ENCODE results near the gene STX8. TPM values are rescaled to one million over a fixed set of nuclear protein-coding genes. Genes with fewer than 3 reads are reported as not detected.

Gene STX8
- total and polyA plus RNA-seq, 2 donors = 60.5 to 75.8 TPM

GRCh38 chr17:9221922-9222180, 353.8 kb downstream of the STX8 start:
- no peaks in the 10 kb centered on the region for H3K27me3 ChIP-seq (ENCODE audit: control insufficient read depth in 2 of 2, insufficient read depth in 1 of 2, low read length in 1 of 2)
- no peaks in the 10 kb centered on the region for H3K36me3 ChIP-seq (ENCODE audit: control insufficient read depth in 2 of 2, insufficient read depth in 2 of 2, low read length in 1 of 2)
- no peak overlapping the region for H3K4me3 ChIP-seq (ENCODE audit: low read length in 2 of 2)
- no peak overlapping the region for H3K27ac ChIP-seq (ENCODE audit: low read depth in 1 of 2, low read length in 1 of 2)
- H3K9me3 ChIP-seq (ENCODE audit: control insufficient read depth in 2 of 2, insufficient read depth in 1 of 2, low read length in 1 of 2) = peaks cover 0 to under 1% of the 10 kb centered on the region in 2 donors
- no peak for DNase-seq (ENCODE audit: low read depth in 6 of 9, low spot score in 9 of 9)
- H3K4me1 ChIP-seq (ENCODE audit: control insufficient read depth in 2 of 2, insufficient read depth in 2 of 2, low read length in 2 of 2) = peaks cover 30 to 36% of the 10 kb centered on the region in 2 donors
- over 99% methylated on average over 5 of the region's 5 CpGs for WGBS

GRCh38 chr17:9221147-9221921, 354.3 kb downstream of the STX8 start:
- 98% methylated on average over 25 of the region's 25 CpGs for whole genome bisulfite sequencing
- H3K9me3 ChIP-seq (ENCODE audit: control insufficient read depth in 2 of 2, insufficient read depth in 1 of 2, low read length in 1 of 2) = peaks cover 0 to 6% of the 10 kb centered on the region in 2 donors
- H3K36me3 ChIP-seq (ENCODE audit: control insufficient read depth in 2 of 2, insufficient read depth in 2 of 2, low read length in 1 of 2) = no peaks in the 10 kb centered on the region
- H3K27me3 ChIP-seq (ENCODE audit: control insufficient read depth in 2 of 2, insufficient read depth in 1 of 2, low read length in 1 of 2) = no peaks in the 10 kb centered on the region
- H3K4me1 ChIP-seq (ENCODE audit: control insufficient read depth in 2 of 2, insufficient read depth in 2 of 2, low read length in 2 of 2) = peaks cover 24 to 31% of the 10 kb centered on the region in 2 donors
- H3K27ac ChIP-seq (ENCODE audit: low read depth in 1 of 2, low read length in 1 of 2) = no peak overlapping the region
- no peak overlapping the region for H3K4me3 ChIP-seq (ENCODE audit: low read length in 2 of 2)
- DNase-seq (ENCODE audit: low read depth in 6 of 9, low spot score in 9 of 9) = no peak

- Histone ChIP-seq H3K4me3 (ENCODE audit: low read length in 2 of 2) (no peak overlapping the region), H3K36me3 (ENCODE audit: control insufficient read depth in 2 of 2, insufficient read depth in 2 of 2, low read length in 1 of 2) (no peaks in the 10 kb centered on the region), H3K9me3 (ENCODE audit: control insufficient read depth in 2 of 2, insufficient read depth in 1 of 2, low read length in 1 of 2) (peaks cover 3 to 13% of the 10 kb centered on the region in 2 donors), H3K27ac (ENCODE audit: low read depth in 1 of 2, low read length in 1 of 2) (no peak overlapping the region), H3K4me1 (ENCODE audit: control insufficient read depth in 2 of 2, insufficient read depth in 2 of 2, low read length in 2 of 2) (peaks cover 17 to 23% of the 10 kb centered on the region in 2 donors), H3K27me3 (ENCODE audit: control insufficient read depth in 2 of 2, insufficient read depth in 1 of 2, low read length in 1 of 2) (no peaks in the 10 kb centered on the region)
- no peak for DNase-seq (ENCODE audit: low read depth in 6 of 9, low spot score in 9 of 9)
- 97% methylated on average over 23 of the region's 23 CpGs for WGBS
Observed at GRCh38 chr17:9220398-9221146, 355.0 kb downstream of the STX8 start.

- no peak for DNase-seq (ENCODE audit: low read depth in 6 of 9, low spot score in 9 of 9)
- Histone ChIP-seq H3K9me3 (ENCODE audit: control insufficient read depth in 2 of 2, insufficient read depth in 1 of 2, low read length in 1 of 2) (peaks cover 3 to 13% of the 10 kb centered on the region in 2 donors), H3K4me3 (ENCODE audit: low read length in 2 of 2) (no peak overlapping the region), H3K27me3 (ENCODE audit: control insufficient read depth in 2 of 2, insufficient read depth in 1 of 2, low read length in 1 of 2) (no peaks in the 10 kb centered on the region), H3K4me1 (ENCODE audit: control insufficient read depth in 2 of 2, insufficient read depth in 2 of 2, low read length in 2 of 2) (peaks cover 12 to 15% of the 10 kb centered on the region in 2 donors), H3K36me3 (ENCODE audit: control insufficient read depth in 2 of 2, insufficient read depth in 2 of 2, low read length in 1 of 2) (no peaks in the 10 kb centered on the region), H3K27ac (ENCODE audit: low read depth in 1 of 2, low read length in 1 of 2) (no peak overlapping the region)
- WGBS = 95% methylated on average over 13 of the region's 13 CpGs
Observed at GRCh38 chr17:9219631-9220397, 355.8 kb downstream of the STX8 start.

GRCh38 chr17:9218911-9219310, 356.7 kb downstream of the STX8 start:
- DNase-seq (ENCODE audit: low read depth in 6 of 9, low spot score in 9 of 9) = no peak
- Histone ChIP-seq H3K36me3 (ENCODE audit: control insufficient read depth in 2 of 2, insufficient read depth in 2 of 2, low read length in 1 of 2) (no peaks in the 10 kb centered on the region), H3K27ac (ENCODE audit: low read depth in 1 of 2, low read length in 1 of 2) (no peak overlapping the region), H3K4me1 (ENCODE audit: control insufficient read depth in 2 of 2, insufficient read depth in 2 of 2, low read length in 2 of 2) (peaks cover 3 to 7% of the 10 kb centered on the region in 2 donors), H3K27me3 (ENCODE audit: control insufficient read depth in 2 of 2, insufficient read depth in 1 of 2, low read length in 1 of 2) (no peaks in the 10 kb centered on the region), H3K4me3 (ENCODE audit: low read length in 2 of 2) (no peak overlapping the region), H3K9me3 (ENCODE audit: control insufficient read depth in 2 of 2, insufficient read depth in 1 of 2, low read length in 1 of 2) (peaks cover 3 to 13% of the 10 kb centered on the region in 2 donors)
- 99% methylated on average over 15 of the region's 15 CpGs for WGBS

GRCh38 chr17:9218064-9218635, 357.5 kb downstream of the STX8 start:
- no peak for DNase-seq (ENCODE audit: low read depth in 6 of 9, low spot score in 9 of 9)
- Histone ChIP-seq H3K4me3 (ENCODE audit: low read length in 2 of 2) (no peak overlapping the region), H3K4me1 (ENCODE audit: control insufficient read depth in 2 of 2, insufficient read depth in 2 of 2, low read length in 2 of 2) (peaks cover 3% of the 10 kb centered on the region in 2 donors), H3K27me3 (ENCODE audit: control insufficient read depth in 2 of 2, insufficient read depth in 1 of 2, low read length in 1 of 2) (no peaks in the 10 kb centered on the region), H3K27ac (ENCODE audit: low read depth in 1 of 2, low read length in 1 of 2) (peak overlapping the region in 1 of 2 donors; percentile 55), H3K36me3 (ENCODE audit: control insufficient read depth in 2 of 2, insufficient read depth in 2 of 2, low read length in 1 of 2) (no peaks in the 10 kb centered on the region), H3K9me3 (ENCODE audit: control insufficient read depth in 2 of 2, insufficient read depth in 1 of 2, low read length in 1 of 2) (peaks cover 3 to 13% of the 10 kb centered on the region in 2 donors)
- WGBS = 95% methylated on average over 8 of the region's 8 CpGs

GRCh38 chr17:9217151-9218056, 358.2 kb downstream of the STX8 start:
- 83% methylated on average over 5 of the region's 5 CpGs for WGBS
- DNase-seq (ENCODE audit: low read depth in 6 of 9, low spot score in 9 of 9) = no peak
- peaks cover 3 to 13% of the 10 kb centered on the region in 2 donors for H3K9me3 ChIP-seq (ENCODE audit: control insufficient read depth in 2 of 2, insufficient read depth in 1 of 2, low read length in 1 of 2)
- H3K27me3 ChIP-seq (ENCODE audit: control insufficient read depth in 2 of 2, insufficient read depth in 1 of 2, low read length in 1 of 2) = peaks cover 0 to 2% of the 10 kb centered on the region in 2 donors
- peak overlapping the region in 1 of 2 donors; percentile 70 for H3K27ac ChIP-seq (ENCODE audit: low read depth in 1 of 2, low read length in 1 of 2)
- no peak overlapping the region for H3K4me3 ChIP-seq (ENCODE audit: low read length in 2 of 2)
- no peaks in the 10 kb centered on the region for H3K36me3 ChIP-seq (ENCODE audit: control insufficient read depth in 2 of 2, insufficient read depth in 2 of 2, low read length in 1 of 2)
- peaks cover 3% of the 10 kb centered on the region in 2 donors for H3K4me1 ChIP-seq (ENCODE audit: control insufficient read depth in 2 of 2, insufficient read depth in 2 of 2, low read length in 2 of 2)

- Histone ChIP-seq H3K27ac (ENCODE audit: low read depth in 1 of 2, low read length in 1 of 2) (no peak overlapping the region), H3K9me3 (ENCODE audit: control insufficient read depth in 2 of 2, insufficient read depth in 1 of 2, low read length in 1 of 2) (peaks cover 3 to 13% of the 10 kb centered on the region in 2 donors), H3K36me3 (ENCODE audit: control insufficient read depth in 2 of 2, insufficient read depth in 2 of 2, low read length in 1 of 2) (no peaks in the 10 kb centered on the region), H3K4me1 (ENCODE audit: control insufficient read depth in 2 of 2, insufficient read depth in 2 of 2, low read length in 2 of 2) (peaks cover 3 to 9% of the 10 kb centered on the region in 2 donors), H3K4me3 (ENCODE audit: low read length in 2 of 2) (no peak overlapping the region), H3K27me3 (ENCODE audit: control insufficient read depth in 2 of 2, insufficient read depth in 1 of 2, low read length in 1 of 2) (peaks cover 0 to 2% of the 10 kb centered on the region in 2 donors)
- no peak for DNase-seq (ENCODE audit: low read depth in 6 of 9, low spot score in 9 of 9)
Observed at GRCh38 chr17:9215465-9215864, 360.2 kb downstream of the STX8 start.

Data from thymus (tissue), 11 donors.